WTC11 (cell line): ENCODE measurements around the gene CAVIN1. TPM values are rescaled to one million over a fixed set of nuclear protein-coding genes. Genes with fewer than 3 reads are reported as not detected.

Source experiments
- ATAC-seq: fragments of 200-7000 bp; cut with Tn5 transposase; 2 replicates; pipeline ENCODE4 v1.10.0; 2021; ENCODE audit warnings: mild to moderate bottlenecking, moderate library complexity
- CTCF ChIA-PET: fragments of 300-600 bp; sonication (Branson Sonifier 250); formaldehyde crosslinking; loops from one replicate; lab custom pipeline; 2021; ENCODE audit warnings: antibody characterized with exemption; lab: Charles Lee
- POLR2A ChIA-PET: fragments of 350-600 bp; sonication (Branson Sonifier 250); formaldehyde crosslinking; loops from one replicate; lab custom pipeline; 2021; ENCODE audit warnings: antibody characterized with exemption; lab: Charles Lee
- DNase-seq: peaks from one replicate; pipeline ENCODE4 v3.0.0; 2021; ENCODE audit warnings: low spot score
- H3K27ac Mint-ChIP-seq: 2 replicates; pipeline ENCODE4 v1.8.0; 2021; ENCODE audit warnings: mixed read lengths
- H3K27me3 Mint-ChIP-seq: 2 replicates; pipeline ENCODE4 v1.8.0; 2021; ENCODE audit warnings: low read depth, mild to moderate bottlenecking, moderate library complexity, mixed read lengths
- H3K36me3 Mint-ChIP-seq: 2 replicates; pipeline ENCODE4 v1.8.0; 2021; ENCODE audit warnings: mixed read lengths
- H3K4me1 Mint-ChIP-seq: 2 replicates; pipeline ENCODE4 v1.8.0; 2022; ENCODE audit warnings: mixed read lengths
- H3K4me3 Mint-ChIP-seq: 2 replicates; pipeline ENCODE4 v1.8.0; 2021; ENCODE audit warnings: mild to moderate bottlenecking, moderate library complexity, mixed read lengths
- H3K9me3 Mint-ChIP-seq: 2 replicates; pipeline ENCODE4 v1.8.0; 2021; ENCODE audit warnings: mixed read lengths
- FOXP1 ChIP-seq: sonication (generic); formaldehyde crosslinking; IDR thresholded peaks from 2 replicates; pipeline ENCODE4 v1.8.0; 2022; ENCODE audit warnings: missing genetic modification reagents, mild to moderate bottlenecking, moderate library complexity, borderline replicate concordance
- GTF2I ChIP-seq: fragments of 250-450 bp; sonication (Bioruptor Pico); conservative IDR thresholded peaks from 2 replicates; pipeline ENCODE4 v1.4.0; 2021; ENCODE audit warnings: mild to moderate bottlenecking
- IRF2 ChIP-seq: sonication (generic); formaldehyde crosslinking; IDR thresholded peaks from 2 replicates; pipeline ENCODE4 v1.8.0; 2022; ENCODE audit warnings: low read depth, missing genetic modification reagents, borderline replicate concordance
- MYBL2 ChIP-seq: sonication (generic); formaldehyde crosslinking; IDR thresholded peaks from 2 replicates; pipeline ENCODE4 v1.8.1; 2023; ENCODE audit warnings: mild to moderate bottlenecking, moderate library complexity, missing genetic modification reagents
- SOX15 ChIP-seq: fragments of 250-450 bp; sonication (Bioruptor Pico); IDR thresholded peaks from 2 replicates; pipeline ENCODE4 v1.9.0; 2021; ENCODE audit warnings: mild to moderate bottlenecking
- TCF7 ChIP-seq: sonication (generic); formaldehyde crosslinking; IDR thresholded peaks from 2 replicates; pipeline ENCODE4 v1.8.0; 2022; ENCODE audit warnings: mild to moderate bottlenecking, low read depth, missing genetic modification reagents, moderate library complexity
- USF2 ChIP-seq: sonication (generic); formaldehyde crosslinking; IDR thresholded peaks from 2 replicates; pipeline ENCODE4 v1.8.1; 2023; ENCODE audit warnings: mild to moderate bottlenecking, missing genetic modification reagents, moderate library complexity
- ZNF121 ChIP-seq: sonication (generic); formaldehyde crosslinking; IDR thresholded peaks from 2 replicates; pipeline ENCODE4 v1.8.0; 2023; ENCODE audit warnings: missing genetic modification reagents
- total RNA-seq: library from RNA; stranded (reverse); gene quantifications from 3 replicates; pipeline ENCODE4 v1.2.3, GENCODE V29; 2021
- TF ChIP-seq, protein P1 (sequence below): sonication (generic); formaldehyde crosslinking; IDR thresholded peaks from 2 replicates; pipeline ENCODE4 v1.8.0; 2022; ENCODE audit warnings: mild to moderate bottlenecking, missing genetic modification reagents
- TF ChIP-seq, protein P2 (sequence below): sonication (generic); formaldehyde crosslinking; IDR thresholded peaks from 2 replicates; pipeline ENCODE4 v1.8.0; 2022; ENCODE audit warnings: mild to moderate bottlenecking, missing genetic modification reagents
- TF ChIP-seq, protein P3 (sequence below): sonication (generic); formaldehyde crosslinking; IDR thresholded peaks from 2 replicates; pipeline ENCODE4 v1.8.1; 2023; ENCODE audit warnings: mild to moderate bottlenecking, missing genetic modification reagents
- TF ChIP-seq, protein P4 (sequence below): sonication (generic); formaldehyde crosslinking; IDR thresholded peaks from 2 replicates; pipeline ENCODE4 v1.8.1; 2023; ENCODE audit warnings: mild to moderate bottlenecking, moderate library complexity, missing genetic modification reagents

CAVIN1 gene
- total RNA-seq, 1 experiment from 2014 or later: 24.6 TPM

- TF ChIP-seq, protein P1, sequence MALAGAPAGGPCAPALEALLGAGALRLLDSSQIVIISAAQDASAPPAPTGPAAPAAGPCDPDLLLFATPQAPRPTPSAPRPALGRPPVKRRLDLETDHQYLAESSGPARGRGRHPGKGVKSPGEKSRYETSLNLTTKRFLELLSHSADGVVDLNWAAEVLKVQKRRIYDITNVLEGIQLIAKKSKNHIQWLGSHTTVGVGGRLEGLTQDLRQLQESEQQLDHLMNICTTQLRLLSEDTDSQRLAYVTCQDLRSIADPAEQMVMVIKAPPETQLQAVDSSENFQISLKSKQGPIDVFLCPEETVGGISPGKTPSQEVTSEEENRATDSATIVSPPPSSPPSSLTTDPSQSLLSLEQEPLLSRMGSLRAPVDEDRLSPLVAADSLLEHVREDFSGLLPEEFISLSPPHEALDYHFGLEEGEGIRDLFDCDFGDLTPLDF (CRISPR knock-in tag): no peak
- no peak for TF ChIP-seq USF2 (CRISPR knock-in tag)
Measured at GRCh38 chr17:42423766-42424165, 710 bp upstream of the CAVIN1 start (continued).

GRCh38 chr17:42422412-42422957 lies 571 bp downstream of the CAVIN1 start:
- ATAC-seq (peak; percentile 30), DNase-seq (peak; percentile 53)
- no peak overlapping the region; the same call in 1 of the 2 replicates for H3K27ac Mint-ChIP-seq
- H3K4me1 Mint-ChIP-seq: peaks cover 31% of the 10 kb centered on the region
- no peaks in the 10 kb centered on the region for H3K36me3 Mint-ChIP-seq
- ChIA-PET CTCF (interaction anchor here (0.7 to 3.0 kb wide), 27 partner anchors 10 to 874 kb away, joined by 3 to 40 read pairs (median 5); partner anchors contain the start of genes NAGLU, NKIRAS2 and STAT3), POLR2A (interaction anchor here (0.5 to 2.1 kb wide), 12 partner anchors 8 to 200 kb away, joined by 3 to 23 read pairs (median 4); partner anchors contain the start of gene STAT3)
- TF ChIP-seq MYBL2 (CRISPR knock-in tag): 0 out of 2 replicates have a peak, but pooled peaks have one; percentile 37
- TF ChIP-seq, protein P2, sequence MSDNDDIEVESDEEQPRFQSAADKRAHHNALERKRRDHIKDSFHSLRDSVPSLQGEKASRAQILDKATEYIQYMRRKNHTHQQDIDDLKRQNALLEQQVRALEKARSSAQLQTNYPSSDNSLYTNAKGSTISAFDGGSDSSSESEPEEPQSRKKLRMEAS (CRISPR knock-in tag): peak; percentile 41; the same call in 1 of the 2 replicates
- no peak for TF ChIP-seq SOX15 (CRISPR knock-in tag)
- TF ChIP-seq TCF7 (CRISPR knock-in tag): peak; percentile 17; the same call in 1 of the 2 replicates
- TF ChIP-seq, protein P3, sequence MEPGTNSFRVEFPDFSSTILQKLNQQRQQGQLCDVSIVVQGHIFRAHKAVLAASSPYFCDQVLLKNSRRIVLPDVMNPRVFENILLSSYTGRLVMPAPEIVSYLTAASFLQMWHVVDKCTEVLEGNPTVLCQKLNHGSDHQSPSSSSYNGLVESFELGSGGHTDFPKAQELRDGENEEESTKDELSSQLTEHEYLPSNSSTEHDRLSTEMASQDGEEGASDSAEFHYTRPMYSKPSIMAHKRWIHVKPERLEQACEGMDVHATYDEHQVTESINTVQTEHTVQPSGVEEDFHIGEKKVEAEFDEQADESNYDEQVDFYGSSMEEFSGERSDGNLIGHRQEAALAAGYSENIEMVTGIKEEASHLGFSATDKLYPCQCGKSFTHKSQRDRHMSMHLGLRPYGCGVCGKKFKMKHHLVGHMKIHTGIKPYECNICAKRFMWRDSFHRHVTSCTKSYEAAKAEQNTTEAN (CRISPR knock-in tag): 0 out of 2 replicates have a peak, but pooled peaks have one; percentile 16
- TF ChIP-seq IRF2 (CRISPR knock-in tag): 0 out of 2 replicates have a peak, but pooled peaks have one; percentile 42
- TF ChIP-seq GTF2I: no peak
- TF ChIP-seq FOXP1: peak; percentile 59; the same call in 1 of the 2 replicates
- 0 out of 2 replicates have a peak, but pooled peaks have one; percentile 21 for TF ChIP-seq ZNF121
- peaks cover 57% of the 10 kb centered on the region for H3K27me3 Mint-ChIP-seq
- peak overlapping the region; percentile 95 for H3K4me3 Mint-ChIP-seq
- no peaks in the 10 kb centered on the region for H3K9me3 Mint-ChIP-seq

DNA sequence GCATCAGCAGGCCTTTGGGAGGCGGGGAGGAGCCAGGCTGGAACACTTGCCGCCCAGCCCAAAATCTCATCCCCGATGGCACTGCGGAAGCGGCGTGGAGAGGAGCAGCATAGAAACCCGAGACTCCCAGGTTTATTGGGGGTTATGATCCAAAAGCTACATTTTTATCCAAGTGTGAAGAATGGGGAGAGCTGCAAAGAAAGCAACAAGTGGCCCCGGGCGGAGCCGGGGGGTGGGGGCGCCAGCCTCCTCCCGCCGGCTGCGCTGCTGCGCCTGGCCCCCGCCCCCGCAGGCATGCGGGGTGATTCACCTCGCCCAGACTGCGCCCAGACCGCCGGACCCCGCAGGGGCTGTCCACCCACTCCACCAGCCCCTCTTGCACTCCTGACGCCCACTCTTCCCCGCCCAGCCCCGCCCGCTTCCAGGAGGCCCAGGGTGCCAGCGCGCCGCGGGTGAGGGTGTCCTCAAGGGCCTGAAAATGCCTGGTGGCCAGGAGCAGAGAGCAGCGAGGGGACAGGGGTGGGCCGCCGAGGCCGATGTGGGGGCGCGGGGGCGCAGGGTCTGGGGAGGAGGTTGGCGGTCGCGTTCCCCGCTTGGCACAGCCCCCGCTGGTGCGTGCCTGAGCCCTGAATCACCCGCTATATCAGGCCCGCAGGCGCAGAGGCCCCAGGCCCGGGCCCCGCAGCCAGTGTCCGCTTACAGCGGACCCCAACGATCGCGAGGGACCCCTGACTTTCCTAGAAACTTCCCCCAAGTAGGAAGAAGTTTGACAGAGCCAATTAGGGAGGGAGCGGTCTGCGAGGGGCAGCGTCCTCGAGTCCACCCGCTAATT lies 1.3 kb downstream of the CAVIN1 start:
- no peak overlapping the region for H3K27ac Mint-ChIP-seq
- ATAC-seq (peak; percentile 3; the same call in 1 of the 2 replicates), DNase-seq (peak; percentile 34)
- peaks cover 57% of the 10 kb centered on the region for H3K27me3 Mint-ChIP-seq
- CTCF ChIA-PET: interaction anchor here (0.6 to 3.0 kb wide), 16 partner anchors 15 to 402 kb away, joined by 3 to 40 read pairs (median 8); partner anchors contain the start of genes NKIRAS2 and STAT3
- peak overlapping the region; percentile 92 for H3K4me3 Mint-ChIP-seq
- TF ChIP-seq, protein P2 (CRISPR knock-in tag): 0 out of 2 replicates have a peak, but pooled peaks have one; percentile 1
- TF ChIP-seq, protein P3 (CRISPR knock-in tag): no peak
- TF ChIP-seq, protein P4, sequence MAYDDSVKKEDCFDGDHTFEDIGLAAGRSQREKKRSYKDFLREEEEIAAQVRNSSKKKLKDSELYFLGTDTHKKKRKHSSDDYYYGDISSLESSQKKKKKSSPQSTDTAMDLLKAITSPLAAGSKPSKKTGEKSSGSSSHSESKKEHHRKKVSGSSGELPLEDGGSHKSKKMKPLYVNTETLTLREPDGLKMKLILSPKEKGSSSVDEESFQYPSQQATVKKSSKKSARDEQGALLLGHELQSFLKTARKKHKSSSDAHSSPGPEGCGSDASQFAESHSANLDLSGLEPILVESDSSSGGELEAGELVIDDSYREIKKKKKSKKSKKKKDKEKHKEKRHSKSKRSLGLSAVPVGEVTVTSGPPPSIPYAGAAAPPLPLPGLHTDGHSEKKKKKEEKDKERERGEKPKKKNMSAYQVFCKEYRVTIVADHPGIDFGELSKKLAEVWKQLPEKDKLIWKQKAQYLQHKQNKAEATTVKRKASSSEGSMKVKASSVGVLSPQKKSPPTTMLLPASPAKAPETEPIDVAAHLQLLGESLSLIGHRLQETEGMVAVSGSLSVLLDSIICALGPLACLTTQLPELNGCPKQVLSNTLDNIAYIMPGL (CRISPR knock-in tag): 0 out of 2 replicates have a peak, but pooled peaks have one; percentile 5
- TF ChIP-seq ZNF121: no peak
- H3K36me3 Mint-ChIP-seq: no peaks in the 10 kb centered on the region
- no peaks in the 10 kb centered on the region for H3K9me3 Mint-ChIP-seq
- H3K4me1 Mint-ChIP-seq: peaks cover 31% of the 10 kb centered on the region
- POLR2A ChIA-PET: interaction anchor here (1.6 to 2.1 kb wide), 3 partner anchors 33 to 200 kb away, joined by 4 to 23 read pairs (median 4); partner anchors contain the start of gene STAT3
